Prostate gland (tissue), 2 donors: Measurements from ENCODE around the gene RCOR3. TPM values are rescaled to one million over a fixed set of nuclear protein-coding genes. Genes with fewer than 3 reads are reported as not detected.
"Not testable (repeated sequence)": the region's sequence is repeated elsewhere in the genome, so short reads cannot be mapped to it uniquely, and the experiment has no call there.

Experiments used
- DNase-seq: peaks from one replicate; pipeline ENCODE4 v3.0.0-alpha.2; 2019; ENCODE audit warnings: low spot score
- H3K27ac ChIP-seq, 2 donors: fragments of 200-600 bp; sonication (generic); 2 replicates each; pipeline ENCODE4 v1.5.1; 2017 to 2019
- H3K27me3 ChIP-seq: fragments of 200-600 bp; sonication (generic); replicated peaks from 2 replicates; pipeline ENCODE4 v1.5.1; 2019; ENCODE audit not compliant: insufficient read depth
- H3K36me3 ChIP-seq, 2 donors: fragments of 200-600 bp; sonication (generic); 1 replicate in 1 of 2; 2 replicates in 1 of 2; pipeline versions ENCODE4 v1.5.1 to v1.8.1; 2017 to 2019
- H3K4me1 ChIP-seq: fragments of 200-600 bp; sonication (generic); replicated peaks from 2 replicates; pipeline ENCODE4 v1.5.1; 2019
- H3K4me3 ChIP-seq, 2 donors: fragments of 200-600 bp; sonication (generic); 2 replicates each; pipeline ENCODE4 v1.5.1; 2017 to 2019
- H3K9me3 ChIP-seq: fragments of 200-600 bp; sonication (generic); 2 replicates; pipeline ENCODE4 v1.5.1; 2017
- CTCF ChIP-seq, 4 experiments: fragments of 200-600 bp in 2 of 4; fragments of 450-650 bp in 2 of 4; sonication (generic) in 2 of 4; IDR thresholded peaks; 1 replicate in 3 of 4; 2 replicates in 1 of 4; pipeline ENCODE4 v1.5.1; 2016 to 2019; ENCODE audit warnings: antibody characterized with exemption in 4 of 4, mild to moderate bottlenecking in 2 of 4, moderate library complexity in 2 of 4
- POLR2A ChIP-seq: fragments of 450-650 bp; IDR thresholded peaks from one replicate; pipeline ENCODE4 v1.6.1; 2016; ENCODE audit warnings: antibody characterized with exemption, mild to moderate bottlenecking
- POLR2AphosphoS5 ChIP-seq: sonication (generic); formaldehyde crosslinking; IDR thresholded peaks from one replicate; pipeline ENCODE4 v1.6.1; 2017; ENCODE audit warnings: antibody characterized with exemption
- WGBS: methylation state at CpG from one replicate; pipeline ENCODE4 v1.1.5; 2018; 5-methylcytosine and 5-hydroxymethylcytosine counted together
- intact Hi-C: fragments of 100-400 bp; cut with DNase I; formaldehyde crosslinking; loops from one replicate; pipeline ENCODE4 v1.14.2; 2022
- total RNA-seq, 2 donors: library from RNA; depleted of rRNA; stranded (reverse); fragments of >200 nt; gene quantifications; one replicate each; pipeline ENCODE4 v1.1.0, GENCODE V29; 2016

RCOR3 gene
- total RNA-seq, 2 donors from 2014 or later = 56.4 to 78.3 TPM

- intact Hi-C loops = no loop called here
- no peaks in the 10 kb centered on the region for H3K27me3 ChIP-seq
These were observed 59.6 kb downstream of the RCOR3 start for GRCh38 chr1:211318576-211319280.

GRCh38 chr1:211319892-211320291, 60.7 kb downstream of the RCOR3 start:
- H3K4me1 ChIP-seq = no peaks in the 10 kb centered on the region
- H3K36me3 ChIP-seq = no peaks in the 10 kb centered on the region
- H3K9me3 ChIP-seq = no peaks in the 10 kb centered on the region
- no peak for DNase-seq
- TF ChIP-seq CTCF (IDR thresholded peaks at IDR 0.05) (no peak), POLR2A (no peak), POLR2AphosphoS5 (no peak)
- H3K4me3 ChIP-seq = no peak overlapping the region
- no peaks in the 10 kb centered on the region for H3K27me3 ChIP-seq
- H3K27ac ChIP-seq = no peak overlapping the region
- intact Hi-C loops = loop anchor here (10.0 kb wide), 2 partner anchors 195 to 335 kb away; no protein-coding TSS in a partner anchor

More at GRCh38 chr1:211318576-211319280, 59.6 kb downstream of the RCOR3 start:
- H3K4me3 ChIP-seq = no peak overlapping the region
- peaks cover 0 to under 1% of the 10 kb centered on the region in 2 donors for H3K36me3 ChIP-seq
- no peak for DNase-seq
- no peaks in the 10 kb centered on the region for H3K9me3 ChIP-seq
- no peaks in the 10 kb centered on the region for H3K4me1 ChIP-seq
- no peak overlapping the region for H3K27ac ChIP-seq
- TF ChIP-seq CTCF (IDR thresholded peaks at IDR 0.05) (no peak), POLR2AphosphoS5 (no peak), POLR2A (no peak)

GRCh38 chr1:211320980-211321379, 61.8 kb downstream of the RCOR3 start:
- no peak overlapping the region for H3K27ac ChIP-seq
- no peaks in the 10 kb centered on the region for H3K36me3 ChIP-seq
- H3K4me1 ChIP-seq = no peaks in the 10 kb centered on the region
- H3K9me3 ChIP-seq = no peaks in the 10 kb centered on the region
- no peak overlapping the region for H3K4me3 ChIP-seq
- intact Hi-C loops = loop anchor here (10.0 kb wide), 2 partner anchors 194 to 334 kb away; no protein-coding TSS in a partner anchor
- WGBS = 90% methylated on average over 4 of the region's 4 CpGs
- DNase-seq = no peak
- no peak for TF ChIP-seq POLR2A
- TF ChIP-seq CTCF (IDR thresholded peaks at IDR 0.05) = no peak
- no peak for TF ChIP-seq POLR2AphosphoS5
- H3K27me3 ChIP-seq = no peaks in the 10 kb centered on the region

GRCh38 chr1:211321646-211322045, 62.5 kb downstream of the RCOR3 start:
- intact Hi-C loops = loop anchor here (10.0 kb wide), 2 partner anchors 193 to 333 kb away; no protein-coding TSS in a partner anchor
- DNase-seq, H3K4me1 ChIP-seq, H3K27me3 ChIP-seq, H3K27ac ChIP-seq, H3K36me3 ChIP-seq, H3K4me3 ChIP-seq, H3K9me3 ChIP-seq: not testable (repeated sequence)
- 94% methylated on average over 7 of the region's 7 CpGs for WGBS

GRCh38 chr1:211323156-211324063, 64.2 kb downstream of the RCOR3 start:
- 27% methylated on average over 9 of the region's 9 CpGs for WGBS
- H3K9me3 ChIP-seq = no peaks in the 10 kb centered on the region
- no peaks in the 10 kb centered on the region for H3K36me3 ChIP-seq
- intact Hi-C loops = loop anchor here (10.0 kb wide), 2 partner anchors 191 to 331 kb away; no protein-coding TSS in a partner anchor
- DNase-seq = peak; percentile 54
- H3K4me3 ChIP-seq = no peak overlapping the region
- no peaks in the 10 kb centered on the region for H3K4me1 ChIP-seq
- no peaks in the 10 kb centered on the region for H3K27me3 ChIP-seq
- H3K27ac ChIP-seq = no peak overlapping the region
- TF ChIP-seq CTCF (IDR thresholded peaks at IDR 0.05) = peak; percentile 40 to 81 (median 68)
- no peak for TF ChIP-seq POLR2A
